ENCODE data around the gene CDH13. TPM values are rescaled to one million over a fixed set of nuclear protein-coding genes. Genes with fewer than 3 reads are reported as not detected.

Gene CDH13
- total RNA-seq, 2 experiments from 2014 or later, result not detected

DNA sequence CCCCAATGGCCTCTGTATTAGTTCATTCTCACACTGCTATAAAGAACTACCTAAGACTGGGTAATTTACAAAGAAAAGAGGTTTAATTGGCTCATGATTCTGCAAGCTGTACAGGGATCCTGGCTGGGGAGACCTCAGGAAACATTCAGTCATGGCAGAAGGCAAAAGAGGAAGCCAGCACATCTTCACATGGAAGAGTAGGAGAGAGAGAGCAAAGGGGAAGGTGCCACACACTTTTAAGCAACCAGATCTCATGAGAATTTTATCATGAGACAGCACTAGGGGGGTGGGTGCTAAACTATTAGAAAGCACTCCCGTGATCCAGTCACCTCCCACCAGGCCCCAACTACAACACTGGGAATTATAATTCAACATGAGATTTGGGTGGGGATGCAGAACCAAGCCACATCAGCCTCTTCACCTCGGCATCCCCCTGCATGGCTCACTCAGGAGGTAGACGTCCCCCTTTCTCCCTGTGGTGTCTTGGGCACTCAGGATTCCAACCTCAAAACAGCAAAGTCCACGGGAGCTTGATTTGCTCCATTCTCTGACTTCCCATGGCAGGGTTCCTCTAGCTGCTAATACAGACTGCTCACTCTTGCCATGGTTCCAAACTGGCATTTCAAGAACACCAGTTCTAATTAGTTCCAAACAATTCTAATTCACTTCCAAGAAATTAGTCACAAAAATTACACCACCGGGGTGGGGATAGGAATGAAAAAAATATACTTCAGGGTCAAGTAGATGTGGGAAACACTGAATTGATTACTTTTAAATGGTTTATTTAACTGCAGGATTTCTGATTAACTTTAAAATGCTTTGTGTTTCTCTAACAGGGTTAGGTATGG is 977.2 kb downstream of the CDH13 start:
- Histone ChIP-seq H3K27ac (ENCODE audit: low read depth, low read length, poor library complexity, severe bottlenecking) (no peak overlapping the region), H3K79me2 (ENCODE audit: insufficient read depth, low read depth, low read length) (no peaks in the 10 kb centered on the region), H3K9me3 (ENCODE audit: low read length) (no peaks in the 10 kb centered on the region), H3K9me2 (ENCODE audit: insufficient read depth, low read length) (no peaks in the 10 kb centered on the region), H3K4me3 (ENCODE audit: low read depth, low read length, poor library complexity, severe bottlenecking) (no peak overlapping the region), H3K36me3 (ENCODE audit: insufficient read depth, low read length) (no peaks in the 10 kb centered on the region), H4K20me1 (ENCODE audit: insufficient read depth, low read length) (no peaks in the 10 kb centered on the region), H2AFZ (ENCODE audit: low read length) (no peak overlapping the region), H3K4me1 (ENCODE audit: insufficient read depth, low read length, poor library complexity, severe bottlenecking) (no peaks in the 10 kb centered on the region), H3K4me2 (ENCODE audit: low read length) (no peak overlapping the region)
- TF ChIP-seq EZH2phosphoT487 (IDR thresholded peaks at IDR 0.05; ENCODE audit: borderline replicate concordance, low read depth, low read length) (no peak), CTCF (conservative IDR thresholded peaks at IDR 0.05; ENCODE audit: low read length) (no peak)
- BruUV-seq (replicated peaks), result no TSS peak
- ChIA-PET POLR2A (no interaction called here), CTCF (ENCODE audit: unreplicated experiment) (no interaction called here)
- intact Hi-C loops (cut with micrococcal nuclease; ENCODE audit: unreplicated experiment), result no loop called here
- DNase-seq (ENCODE audit: low spot score), result no peak

GRCh38 chr16:83606486-83607030 is 979.8 kb downstream of the CDH13 start:
- no peaks in the 10 kb centered on the region for H3K9me2 ChIP-seq (ENCODE audit: insufficient read depth, low read length)
- H3K9me3 ChIP-seq (ENCODE audit: low read length), result no peaks in the 10 kb centered on the region
- H3K27ac ChIP-seq (ENCODE audit: low read depth, low read length, poor library complexity, severe bottlenecking), result no peak overlapping the region
- no peak overlapping the region for H3K4me3 ChIP-seq (ENCODE audit: low read depth, low read length, poor library complexity, severe bottlenecking)
- ChIA-PET CTCF (ENCODE audit: unreplicated experiment) (no interaction called here), POLR2A (no interaction called here)
- H3K4me1 ChIP-seq (ENCODE audit: insufficient read depth, low read length, poor library complexity, severe bottlenecking), result no peaks in the 10 kb centered on the region
- no peaks in the 10 kb centered on the region for H3K79me2 ChIP-seq (ENCODE audit: insufficient read depth, low read depth, low read length)
- no peak overlapping the region for H2AFZ ChIP-seq (ENCODE audit: low read length)
- no peaks in the 10 kb centered on the region for H4K20me1 ChIP-seq (ENCODE audit: insufficient read depth, low read length)
- peak; percentile 10 for DNase-seq (ENCODE audit: low spot score)
- TF ChIP-seq EZH2phosphoT487 (IDR thresholded peaks at IDR 0.05; ENCODE audit: borderline replicate concordance, low read depth, low read length), result no peak
- TF ChIP-seq CTCF (conservative IDR thresholded peaks at IDR 0.05; ENCODE audit: low read length), result no peak
- no peaks in the 10 kb centered on the region for H3K36me3 ChIP-seq (ENCODE audit: insufficient read depth, low read length)
- intact Hi-C loops (cut with micrococcal nuclease; ENCODE audit: unreplicated experiment), result no loop called here
- no TSS peak for BruUV-seq (replicated peaks)
- no peak overlapping the region for H3K4me2 ChIP-seq (ENCODE audit: low read length)

GRCh38 chr16:83609178-83609577 is 982.4 kb downstream of the CDH13 start:
- BruUV-seq (replicated peaks), result no TSS peak
- H3K27ac ChIP-seq (ENCODE audit: low read depth, low read length, poor library complexity, severe bottlenecking), result no peak overlapping the region
- no peaks in the 10 kb centered on the region for H3K9me3 ChIP-seq (ENCODE audit: low read length)
- no peaks in the 10 kb centered on the region for H4K20me1 ChIP-seq (ENCODE audit: insufficient read depth, low read length)
- H3K36me3 ChIP-seq (ENCODE audit: insufficient read depth, low read length), result no peaks in the 10 kb centered on the region
- H3K9me2 ChIP-seq (ENCODE audit: insufficient read depth, low read length), result no peaks in the 10 kb centered on the region
- TF ChIP-seq EZH2phosphoT487 (IDR thresholded peaks at IDR 0.05; ENCODE audit: borderline replicate concordance, low read depth, low read length), result no peak
- TF ChIP-seq CTCF (conservative IDR thresholded peaks at IDR 0.05; ENCODE audit: low read length), result no peak
- ChIA-PET CTCF (ENCODE audit: unreplicated experiment) (no interaction called here), POLR2A (interaction anchor here (0.6 kb wide), 1 partner anchor 296 kb away, joined by 4 read pairs; no protein-coding TSS in a partner anchor)
- intact Hi-C loops (cut with micrococcal nuclease; ENCODE audit: unreplicated experiment), result no loop called here
- no peak overlapping the region for H3K4me3 ChIP-seq (ENCODE audit: low read depth, low read length, poor library complexity, severe bottlenecking)
- DNase-seq (ENCODE audit: low spot score), result no peak
- H3K4me1 ChIP-seq (ENCODE audit: insufficient read depth, low read length, poor library complexity, severe bottlenecking), result no peaks in the 10 kb centered on the region
- H3K4me2 ChIP-seq (ENCODE audit: low read length), result no peak overlapping the region
- H3K79me2 ChIP-seq (ENCODE audit: insufficient read depth, low read depth, low read length), result no peaks in the 10 kb centered on the region
- H2AFZ ChIP-seq (ENCODE audit: low read length), result no peak overlapping the region

Measured in OCI-LY7 (cell line).